HG03575 (cell line): ENCODE measurements around the gene PKHD1.
"Not testable (repeated sequence)": the region's sequence is repeated elsewhere in the genome, so short reads cannot be mapped to it uniquely, and the experiment has no call there.

ENCODE experiments used
- ATAC-seq: cut with Tn5 transposase; IDR thresholded peaks from one replicate; pipeline ENCODE4 v1.9.1; 2021; ENCODE audit not compliant: unreplicated experiment, insufficient number of reproducible peaks, low FRiP score; ENCODE audit errors: extremely low read depth

PKHD1 gene

GRCh38 chr6:52010806-52011205 lies 76.6 kb downstream of the PKHD1 start:
- ATAC-seq: no peak

GRCh38 chr6:52010145-52010544 lies 77.3 kb downstream of the PKHD1 start:
- ATAC-seq: no peak

GRCh38 chr6:52009466-52010140 lies 77.8 kb downstream of the PKHD1 start:
- no peak for ATAC-seq

- ATAC-seq: no peak
These were observed 87.3 kb downstream of the PKHD1 start for GRCh38 chr6:52000064-52000463.

- ATAC-seq: peak; percentile 84
These were observed 91.0 kb downstream of the PKHD1 start for GRCh38 chr6:51996296-51996947.

- ATAC-seq: no peak
These were observed 92.1 kb downstream of the PKHD1 start for GRCh38 chr6:51995214-51995755.

- no peak for ATAC-seq
These were observed 94.5 kb downstream of the PKHD1 start for GRCh38 chr6:51992876-51993275.

GRCh38 chr6:51989789-51990188 lies 97.6 kb downstream of the PKHD1 start:
- ATAC-seq: no peak

GRCh38 chr6:51986864-51987263 lies 100.5 kb downstream of the PKHD1 start:
- ATAC-seq: no peak

GRCh38 chr6:51983564-51983963 lies 103.8 kb downstream of the PKHD1 start:
- ATAC-seq: no peak

GRCh38 chr6:51982695-51983094 lies 104.7 kb downstream of the PKHD1 start:
- ATAC-seq: not testable (repeated sequence)

- ATAC-seq: no peak
These were observed 111.0 kb downstream of the PKHD1 start for GRCh38 chr6:51976374-51976773.

GRCh38 chr6:51972659-51973058 lies 114.8 kb downstream of the PKHD1 start:
- no peak for ATAC-seq

GRCh38 chr6:51968265-51968664 lies 119.1 kb downstream of the PKHD1 start:
- ATAC-seq: no peak

- ATAC-seq: no peak
These were observed 122.1 kb downstream of the PKHD1 start for GRCh38 chr6:51965222-51965801.

- no peak for ATAC-seq
These were observed 123.4 kb downstream of the PKHD1 start for GRCh38 chr6:51963980-51964379.

GRCh38 chr6:51962354-51962753 lies 125.1 kb downstream of the PKHD1 start:
- ATAC-seq: no peak

GRCh38 chr6:51960419-51960818 lies 127.0 kb downstream of the PKHD1 start:
- ATAC-seq: no peak

GRCh38 chr6:51959744-51960383 lies 127.5 kb downstream of the PKHD1 start:
- ATAC-seq: no peak

GRCh38 chr6:51954681-51955080 lies 132.7 kb downstream of the PKHD1 start:
- ATAC-seq: no peak
